ENCODE data around the gene MRPL46.

- no peak for TF ChIP-seq EZH2 (IDR thresholded peaks at IDR 0.05)
- no peak for TF ChIP-seq CTCF (IDR thresholded peaks at IDR 0.05)
- TF ChIP-seq EZH2phosphoT487 (IDR thresholded peaks at IDR 0.05): no peak
Measured at GRCh38 chr15:88467073-88467934, at the start of gene MRPL46, which contains the start of gene MRPS11.
